Gastrocnemius medialis (tissue), 4 donors: Measurements from ENCODE around the gene ENGASE.

Experiments
- POLR2A ChIP-seq, 2 donors: fragments of 450-650 bp; IDR thresholded peaks; one replicate each; pipeline ENCODE4 v1.6.1; 2017; ENCODE audit warnings: antibody characterized with exemption in 2 of 2, mild to moderate bottlenecking in 2 of 2, moderate library complexity in 2 of 2
- TF ChIP-seq, protein P1 (sequence below), 5 experiments: fragments of 450-650 bp in 3 of 5; fragments of 200-600 bp in 2 of 5; sonication (generic) in 2 of 5; IDR thresholded peaks in 4 of 5; conservative IDR thresholded peaks in 1 of 5; 1 replicate in 4 of 5; 2 replicates in 1 of 5; pipeline ENCODE4 v1.5.1; 2016 to 2019; ENCODE audit warnings: antibody characterized with exemption in 5 of 5, mild to moderate bottlenecking in 3 of 5, moderate library complexity in 3 of 5

- TF ChIP-seq, protein P1, sequence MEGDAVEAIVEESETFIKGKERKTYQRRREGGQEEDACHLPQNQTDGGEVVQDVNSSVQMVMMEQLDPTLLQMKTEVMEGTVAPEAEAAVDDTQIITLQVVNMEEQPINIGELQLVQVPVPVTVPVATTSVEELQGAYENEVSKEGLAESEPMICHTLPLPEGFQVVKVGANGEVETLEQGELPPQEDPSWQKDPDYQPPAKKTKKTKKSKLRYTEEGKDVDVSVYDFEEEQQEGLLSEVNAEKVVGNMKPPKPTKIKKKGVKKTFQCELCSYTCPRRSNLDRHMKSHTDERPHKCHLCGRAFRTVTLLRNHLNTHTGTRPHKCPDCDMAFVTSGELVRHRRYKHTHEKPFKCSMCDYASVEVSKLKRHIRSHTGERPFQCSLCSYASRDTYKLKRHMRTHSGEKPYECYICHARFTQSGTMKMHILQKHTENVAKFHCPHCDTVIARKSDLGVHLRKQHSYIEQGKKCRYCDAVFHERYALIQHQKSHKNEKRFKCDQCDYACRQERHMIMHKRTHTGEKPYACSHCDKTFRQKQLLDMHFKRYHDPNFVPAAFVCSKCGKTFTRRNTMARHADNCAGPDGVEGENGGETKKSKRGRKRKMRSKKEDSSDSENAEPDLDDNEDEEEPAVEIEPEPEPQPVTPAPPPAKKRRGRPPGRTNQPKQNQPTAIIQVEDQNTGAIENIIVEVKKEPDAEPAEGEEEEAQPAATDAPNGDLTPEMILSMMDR (IDR thresholded peaks at IDR 0.05 in 4 of 5, conservative IDR thresholded peaks at IDR 0.05 in 1 of 5), result no peak
- no peak for TF ChIP-seq POLR2A (IDR thresholded peaks at IDR 0.05)
Observed at GRCh38 chr17:79107499-79108231, 33.0 kb downstream of the ENGASE start.
